GM12878 (cell line): ENCODE data around the gene ATRN. TPM values are rescaled to one million over a fixed set of nuclear protein-coding genes. Genes with fewer than 3 reads are reported as not detected.

Source experiments
- ATAC-seq: fragments of 200-7000 bp; cut with Tn5 transposase; 3 replicates; pipeline ENCODE4 v1.9.1; 2020; ENCODE audit warnings: mild to moderate bottlenecking, moderate library complexity
- BruUV-seq: library from RNA; stranded (reverse); fragments of 400-500 nt; replicated peaks from 2 replicates; lab custom pipeline; 2021; lab: Mats Ljungman, UMichigan
- CTCF ChIA-PET: fragments of 300-600 bp; sonication (Branson Sonifier 250); formaldehyde crosslinking; extraction: SDS; loops from one replicate; lab custom pipeline; 2021; ENCODE audit warnings: inconsistent platforms; lab: Yijun Ruan, JAX
- POLR2A ChIA-PET: fragments of 350-600 bp; formaldehyde crosslinking; extraction: SDS; loops from one replicate; lab custom pipeline; 2021; ENCODE audit warnings: inconsistent platforms; lab: Charles Lee
- RAD21 ChIA-PET: fragments of 300-600 bp; sonication (Branson Sonifier 250); formaldehyde crosslinking; loops from one replicate; lab custom pipeline; 2023; ENCODE audit warnings: antibody characterized with exemption; ENCODE audit not compliant: unreplicated experiment; lab: Charles Lee
- SMC1A ChIA-PET: fragments of 300-600 bp; sonication (Branson Sonifier 250); formaldehyde crosslinking; loops from one replicate; lab custom pipeline; 2023; ENCODE audit not compliant: unreplicated experiment, uncharacterized antibody; lab: Charles Lee
- DNase-seq: peaks from one replicate; pipeline ENCODE4 v3.0.0-alpha.2; 2011; ENCODE audit warnings: low read depth, low spot score
- FAIRE-seq: peaks from 3 replicates; lab custom pipeline; 2011; peaks lifted over from hg19 to GRCh38; lab: Jason Lieb, UNC
- H2AFZ ChIP-seq: 2 replicates; pipeline ENCODE4 v1.6.0; 2011; ENCODE audit warnings: low read depth, low read length, control low read depth; ENCODE audit not compliant: control insufficient read depth
- H3K27ac ChIP-seq: 2 replicates; pipeline ENCODE4 v1.5.1; 2011; ENCODE audit warnings: control low read depth; ENCODE audit not compliant: control insufficient read depth, insufficient read depth
- H3K27me3 ChIP-seq, 2 experiments: replicated peaks in 1 of 2; 2 replicates each; pipeline versions ENCODE4 v1.6.0 to v1.6.1; 2011; ENCODE audit warnings: low read length in 1 of 2; ENCODE audit not compliant: control insufficient read depth in 2 of 2, insufficient read depth in 2 of 2
- H3K36me3 ChIP-seq, 2 experiments: 2 replicates each; pipeline ENCODE4 v1.5.1; 2011; ENCODE audit warnings: low read length in 1 of 2; ENCODE audit not compliant: control insufficient read depth in 2 of 2, insufficient read depth in 2 of 2
- H3K4me1 ChIP-seq: 2 replicates; pipeline ENCODE4 v1.6.1; 2011; ENCODE audit warnings: mild to moderate bottlenecking, low read length, moderate library complexity, mixed read lengths; ENCODE audit not compliant: control insufficient read depth, insufficient read depth
- H3K4me2 ChIP-seq: 2 replicates; pipeline ENCODE4 v1.6.0; 2011; ENCODE audit warnings: control low read depth; ENCODE audit not compliant: control insufficient read depth, insufficient read depth
- H3K4me3 ChIP-seq: fragments of 200-600 bp; sonication (generic); 2 replicates; pipeline ENCODE4 v1.5.1; 2016
- H3K79me2 ChIP-seq: 2 replicates; pipeline ENCODE4 v1.6.0; 2011; ENCODE audit warnings: low read length; ENCODE audit not compliant: control insufficient read depth, insufficient read depth
- H3K9ac ChIP-seq: 2 replicates; pipeline ENCODE4 v1.8.0; 2011; ENCODE audit warnings: low read length, control low read depth, mixed read lengths; ENCODE audit not compliant: control insufficient read depth, insufficient read depth
- H3K9me3 ChIP-seq: replicated peaks from 3 replicates; pipeline ENCODE4 v1.5.1; 2011; ENCODE audit warnings: mild to moderate bottlenecking, low read length; ENCODE audit not compliant: control insufficient read depth, insufficient read depth
- H4K20me1 ChIP-seq: 2 replicates; pipeline ENCODE4 v1.6.0; 2011; ENCODE audit not compliant: control insufficient read depth, insufficient read depth
- MXI1 ChIP-seq: fragments of 150-350 bp; IDR thresholded peaks from 2 replicates; pipeline ENCODE4 v1.6.1; 2011; ENCODE audit warnings: low read depth, mild to moderate bottlenecking, inconsistent platforms, low read length, improper control_type of control experiment
- MYC ChIP-seq: IDR thresholded peaks from 2 replicates; pipeline ENCODE4 v1.6.1; 2011; ENCODE audit warnings: mild to moderate bottlenecking, low read length, moderate library complexity, inconsistent platforms; ENCODE audit not compliant: insufficient read depth, insufficient replicate concordance, insufficient read length, severe bottlenecking
- NR2C1 ChIP-seq: fragments of 450-650 bp; IDR thresholded peaks from 2 replicates; pipeline ENCODE4 v1.6.1; 2017; ENCODE audit warnings: antibody characterized with exemption, mild to moderate bottlenecking, moderate library complexity
- NR2F1 ChIP-seq: fragments of 450-650 bp; conservative IDR thresholded peaks from 2 replicates; pipeline ENCODE4 v1.6.1; 2017; ENCODE audit warnings: mild to moderate bottlenecking
- RUNX3 ChIP-seq: IDR thresholded peaks from 2 replicates; pipeline ENCODE4 v1.6.1; 2012; ENCODE audit warnings: low read length, inconsistent platforms
- WGBS: methylation state at CpG from one replicate; pipeline ENCODE4 v1.1.6; 2016; ENCODE audit warnings: low lambda C conversion rate; ENCODE audit not compliant: insufficient replicate concordance, insufficient coverage; ENCODE audit errors: missing lambda C conversion rate; 5-methylcytosine and 5-hydroxymethylcytosine counted together
- in situ Hi-C: fragments of 300-500 bp; cut with MboI; formaldehyde crosslinking; loops from 9 replicates; pipeline ENCODE4 v1.14.3; 2018; ENCODE audit warnings: mixed read lengths
- intact Hi-C: fragments of 100-400 bp; cut with micrococcal nuclease; formaldehyde crosslinking; loops from one replicate; pipeline ENCODE4 v1.14.2; 2022; ENCODE audit not compliant: unreplicated experiment
- polyA plus RNA-seq, 11 experiments: library from polyadenylated mRNA; depleted of rRNA in 4 of 11; unstranded in 6 of 11; stranded (reverse) in 5 of 11; fragments of >200 nt; fragmentation: Nextera tagmentation in 4 of 11; fragmentation: Illumina TruSeq in 1 of 11; extraction: Ambion mirVana in 4 of 11; extraction: Trizol in 1 of 11; gene quantifications; 1 replicate in 1 of 11; 2 replicates in 10 of 11; pipeline versions ENCODE4 v1.2.1 to v1.2.3, GENCODE V29; 2011 to 2016; ENCODE audit warnings: inconsistent platforms in 2 of 11, missing spikeins in 2 of 11, low read depth in 1 of 11
- total RNA-seq, 4 experiments: library from RNA; depleted of rRNA in 3 of 4; stranded (reverse); fragments of >200 nt in 3 of 4; fragmentation: Illumina TruSeq in 1 of 4; extraction: Trizol in 1 of 4; gene quantifications; 2 replicates each; pipeline versions ENCODE4 v1.2.1 to v1.2.3, GENCODE V29; 2013 to 2021
- TF ChIP-seq, protein P1 (sequence below): fragments of 450-650 bp; IDR thresholded peaks from 2 replicates; pipeline ENCODE4 v1.6.1; 2016; ENCODE audit warnings: mild to moderate bottlenecking, moderate library complexity, borderline replicate concordance
- TF ChIP-seq, protein P2 (sequence below): fragments of 150-350 bp; IDR thresholded peaks from 2 replicates; pipeline ENCODE4 v1.6.1; 2014; ENCODE audit warnings: mild to moderate bottlenecking, low read depth, low read length
- TF ChIP-seq, protein P3 (sequence below): fragments of 450-650 bp; IDR thresholded peaks from 2 replicates; pipeline ENCODE4 v1.6.1; 2018; ENCODE audit warnings: borderline replicate concordance, mild to moderate bottlenecking; ENCODE audit not compliant: partially characterized antibody
- TF ChIP-seq, protein P4 (sequence below): fragments of 450-650 bp; IDR thresholded peaks from 2 replicates; pipeline ENCODE4 v1.6.1; 2016; ENCODE audit warnings: mild to moderate bottlenecking
- TF ChIP-seq, protein P5 (sequence below): fragments of 450-650 bp; IDR thresholded peaks from 2 replicates; pipeline ENCODE4 v1.6.1; 2017; ENCODE audit warnings: mild to moderate bottlenecking, moderate library complexity

ATRN gene
- total and polyA plus RNA-seq, 10 of the 15 experiments (the other 5 are each of a cell fraction or from before 2014, with no cell fraction given): 0.71 to 11.6 (median 6.9) TPM

DNA sequence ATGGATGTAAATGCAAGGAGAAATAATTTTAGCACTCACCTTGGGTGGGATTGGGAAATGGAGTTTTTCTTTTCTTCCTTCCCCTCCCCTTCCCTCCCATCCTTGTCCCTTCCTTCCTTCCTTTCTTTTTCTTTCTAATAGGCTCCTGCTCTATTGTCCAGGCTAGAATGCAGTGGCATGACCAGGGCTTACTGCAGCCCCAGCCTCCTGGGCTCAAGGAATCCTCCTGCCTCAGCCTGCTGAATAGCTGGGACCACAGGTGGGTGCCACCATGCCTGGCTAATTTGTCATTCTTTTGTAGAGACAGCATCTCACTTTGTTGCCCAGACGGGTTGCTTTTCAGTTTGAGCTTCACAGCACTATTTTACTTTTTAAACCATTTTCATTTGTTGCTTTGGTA, 21.5 kb upstream of the ATRN start:
- CTCF ChIA-PET: no interaction called here
- no peak for TF ChIP-seq NR2C1
- no peak for TF ChIP-seq RUNX3
- TF ChIP-seq, protein P1, sequence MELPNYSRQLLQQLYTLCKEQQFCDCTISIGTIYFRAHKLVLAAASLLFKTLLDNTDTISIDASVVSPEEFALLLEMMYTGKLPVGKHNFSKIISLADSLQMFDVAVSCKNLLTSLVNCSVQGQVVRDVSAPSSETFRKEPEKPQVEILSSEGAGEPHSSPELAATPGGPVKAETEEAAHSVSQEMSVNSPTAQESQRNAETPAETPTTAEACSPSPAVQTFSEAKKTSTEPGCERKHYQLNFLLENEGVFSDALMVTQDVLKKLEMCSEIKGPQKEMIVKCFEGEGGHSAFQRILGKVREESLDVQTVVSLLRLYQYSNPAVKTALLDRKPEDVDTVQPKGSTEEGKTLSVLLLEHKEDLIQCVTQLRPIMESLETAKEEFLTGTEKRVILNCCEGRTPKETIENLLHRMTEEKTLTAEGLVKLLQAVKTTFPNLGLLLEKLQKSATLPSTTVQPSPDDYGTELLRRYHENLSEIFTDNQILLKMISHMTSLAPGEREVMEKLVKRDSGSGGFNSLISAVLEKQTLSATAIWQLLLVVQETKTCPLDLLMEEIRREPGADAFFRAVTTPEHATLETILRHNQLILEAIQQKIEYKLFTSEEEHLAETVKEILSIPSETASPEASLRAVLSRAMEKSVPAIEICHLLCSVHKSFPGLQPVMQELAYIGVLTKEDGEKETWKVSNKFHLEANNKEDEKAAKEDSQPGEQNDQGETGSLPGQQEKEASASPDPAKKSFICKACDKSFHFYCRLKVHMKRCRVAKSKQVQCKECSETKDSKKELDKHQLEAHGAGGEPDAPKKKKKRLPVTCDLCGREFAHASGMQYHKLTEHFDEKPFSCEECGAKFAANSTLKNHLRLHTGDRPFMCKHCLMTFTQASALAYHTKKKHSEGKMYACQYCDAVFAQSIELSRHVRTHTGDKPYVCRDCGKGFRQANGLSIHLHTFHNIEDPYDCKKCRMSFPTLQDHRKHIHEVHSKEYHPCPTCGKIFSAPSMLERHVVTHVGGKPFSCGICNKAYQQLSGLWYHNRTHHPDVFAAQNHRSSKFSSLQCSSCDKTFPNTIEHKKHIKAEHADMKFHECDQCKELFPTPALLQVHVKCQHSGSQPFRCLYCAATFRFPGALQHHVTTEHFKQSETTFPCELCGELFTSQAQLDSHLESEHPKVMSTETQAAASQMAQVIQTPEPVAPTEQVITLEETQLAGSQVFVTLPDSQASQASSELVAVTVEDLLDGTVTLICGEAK: no peak
- TF ChIP-seq, protein P2, sequence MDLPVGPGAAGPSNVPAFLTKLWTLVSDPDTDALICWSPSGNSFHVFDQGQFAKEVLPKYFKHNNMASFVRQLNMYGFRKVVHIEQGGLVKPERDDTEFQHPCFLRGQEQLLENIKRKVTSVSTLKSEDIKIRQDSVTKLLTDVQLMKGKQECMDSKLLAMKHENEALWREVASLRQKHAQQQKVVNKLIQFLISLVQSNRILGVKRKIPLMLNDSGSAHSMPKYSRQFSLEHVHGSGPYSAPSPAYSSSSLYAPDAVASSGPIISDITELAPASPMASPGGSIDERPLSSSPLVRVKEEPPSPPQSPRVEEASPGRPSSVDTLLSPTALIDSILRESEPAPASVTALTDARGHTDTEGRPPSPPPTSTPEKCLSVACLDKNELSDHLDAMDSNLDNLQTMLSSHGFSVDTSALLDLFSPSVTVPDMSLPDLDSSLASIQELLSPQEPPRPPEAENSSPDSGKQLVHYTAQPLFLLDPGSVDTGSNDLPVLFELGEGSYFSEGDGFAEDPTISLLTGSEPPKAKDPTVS: no peak
- TF ChIP-seq MXI1: no peak
- TF ChIP-seq, protein P3, sequence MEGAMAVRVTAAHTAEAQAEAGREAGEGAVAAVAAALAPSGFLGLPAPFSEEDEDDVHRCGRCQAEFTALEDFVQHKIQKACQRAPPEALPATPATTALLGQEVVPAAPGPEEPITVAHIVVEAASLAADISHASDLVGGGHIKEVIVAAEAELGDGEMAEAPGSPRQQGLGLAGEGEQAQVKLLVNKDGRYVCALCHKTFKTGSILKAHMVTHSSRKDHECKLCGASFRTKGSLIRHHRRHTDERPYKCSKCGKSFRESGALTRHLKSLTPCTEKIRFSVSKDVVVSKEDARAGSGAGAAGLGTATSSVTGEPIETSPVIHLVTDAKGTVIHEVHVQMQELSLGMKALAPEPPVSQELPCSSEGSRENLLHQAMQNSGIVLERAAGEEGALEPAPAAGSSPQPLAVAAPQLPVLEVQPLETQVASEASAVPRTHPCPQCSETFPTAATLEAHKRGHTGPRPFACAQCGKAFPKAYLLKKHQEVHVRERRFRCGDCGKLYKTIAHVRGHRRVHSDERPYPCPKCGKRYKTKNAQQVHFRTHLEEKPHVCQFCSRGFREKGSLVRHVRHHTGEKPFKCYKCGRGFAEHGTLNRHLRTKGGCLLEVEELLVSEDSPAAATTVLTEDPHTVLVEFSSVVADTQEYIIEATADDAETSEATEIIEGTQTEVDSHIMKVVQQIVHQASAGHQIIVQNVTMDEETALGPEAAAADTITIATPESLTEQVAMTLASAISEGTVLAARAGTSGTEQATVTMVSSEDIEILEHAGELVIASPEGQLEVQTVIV: no peak
- TF ChIP-seq, protein P4, sequence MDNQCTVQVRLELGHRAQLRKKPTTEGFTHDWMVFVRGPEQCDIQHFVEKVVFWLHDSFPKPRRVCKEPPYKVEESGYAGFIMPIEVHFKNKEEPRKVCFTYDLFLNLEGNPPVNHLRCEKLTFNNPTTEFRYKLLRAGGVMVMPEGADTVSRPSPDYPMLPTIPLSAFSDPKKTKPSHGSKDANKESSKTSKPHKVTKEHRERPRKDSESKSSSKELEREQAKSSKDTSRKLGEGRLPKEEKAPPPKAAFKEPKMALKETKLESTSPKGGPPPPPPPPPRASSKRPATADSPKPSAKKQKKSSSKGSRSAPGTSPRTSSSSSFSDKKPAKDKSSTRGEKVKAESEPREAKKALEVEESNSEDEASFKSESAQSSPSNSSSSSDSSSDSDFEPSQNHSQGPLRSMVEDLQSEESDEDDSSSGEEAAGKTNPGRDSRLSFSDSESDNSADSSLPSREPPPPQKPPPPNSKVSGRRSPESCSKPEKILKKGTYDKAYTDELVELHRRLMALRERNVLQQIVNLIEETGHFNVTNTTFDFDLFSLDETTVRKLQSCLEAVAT: no peak
- no peak for TF ChIP-seq MYC
- TF ChIP-seq, protein P5, sequence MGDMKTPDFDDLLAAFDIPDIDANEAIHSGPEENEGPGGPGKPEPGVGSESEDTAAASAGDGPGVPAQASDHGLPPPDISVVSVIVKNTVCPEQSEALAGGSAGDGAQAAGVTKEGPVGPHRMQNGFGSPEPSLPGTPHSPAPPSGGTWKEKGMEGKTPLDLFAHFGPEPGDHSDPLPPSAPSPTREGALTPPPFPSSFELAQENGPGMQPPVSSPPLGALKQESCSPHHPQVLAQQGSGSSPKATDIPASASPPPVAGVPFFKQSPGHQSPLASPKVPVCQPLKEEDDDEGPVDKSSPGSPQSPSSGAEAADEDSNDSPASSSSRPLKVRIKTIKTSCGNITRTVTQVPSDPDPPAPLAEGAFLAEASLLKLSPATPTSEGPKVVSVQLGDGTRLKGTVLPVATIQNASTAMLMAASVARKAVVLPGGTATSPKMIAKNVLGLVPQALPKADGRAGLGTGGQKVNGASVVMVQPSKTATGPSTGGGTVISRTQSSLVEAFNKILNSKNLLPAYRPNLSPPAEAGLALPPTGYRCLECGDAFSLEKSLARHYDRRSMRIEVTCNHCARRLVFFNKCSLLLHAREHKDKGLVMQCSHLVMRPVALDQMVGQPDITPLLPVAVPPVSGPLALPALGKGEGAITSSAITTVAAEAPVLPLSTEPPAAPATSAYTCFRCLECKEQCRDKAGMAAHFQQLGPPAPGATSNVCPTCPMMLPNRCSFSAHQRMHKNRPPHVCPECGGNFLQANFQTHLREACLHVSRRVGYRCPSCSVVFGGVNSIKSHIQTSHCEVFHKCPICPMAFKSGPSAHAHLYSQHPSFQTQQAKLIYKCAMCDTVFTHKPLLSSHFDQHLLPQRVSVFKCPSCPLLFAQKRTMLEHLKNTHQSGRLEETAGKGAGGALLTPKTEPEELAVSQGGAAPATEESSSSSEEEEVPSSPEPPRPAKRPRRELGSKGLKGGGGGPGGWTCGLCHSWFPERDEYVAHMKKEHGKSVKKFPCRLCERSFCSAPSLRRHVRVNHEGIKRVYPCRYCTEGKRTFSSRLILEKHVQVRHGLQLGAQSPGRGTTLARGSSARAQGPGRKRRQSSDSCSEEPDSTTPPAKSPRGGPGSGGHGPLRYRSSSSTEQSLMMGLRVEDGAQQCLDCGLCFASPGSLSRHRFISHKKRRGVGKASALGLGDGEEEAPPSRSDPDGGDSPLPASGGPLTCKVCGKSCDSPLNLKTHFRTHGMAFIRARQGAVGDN: no peak
- TF ChIP-seq NR2F1: no peak

More for the DNA sequence above, 21.5 kb upstream of the ATRN start:
- H3K9me3 ChIP-seq: no peaks in the 10 kb centered on the region
- in situ Hi-C loops: no loop called here
- no peaks in the 10 kb centered on the region for H3K36me3 ChIP-seq
- WGBS: 0% methylated on average over 1 of the region's 1 CpG
- no peak overlapping the region for H2AFZ ChIP-seq
- ChIA-PET RAD21 (no interaction called here), SMC1A (no interaction called here), POLR2A (no interaction called here)
- no peaks in the 10 kb centered on the region for H4K20me1 ChIP-seq
- H3K4me1 ChIP-seq: no peaks in the 10 kb centered on the region
- H3K4me2 ChIP-seq: no peak overlapping the region
- intact Hi-C loops: no loop called here
- FAIRE-seq (no peak), ATAC-seq (no peak), DNase-seq (no peak)
- no peak overlapping the region for H3K9ac ChIP-seq
- H3K27ac ChIP-seq: no peak overlapping the region
- H3K4me3 ChIP-seq: no peak overlapping the region
- BruUV-seq: no TSS peak
- no peaks in the 10 kb centered on the region; a peak in 1 of 4 replicates for H3K27me3 ChIP-seq
- H3K79me2 ChIP-seq: no peaks in the 10 kb centered on the region
